K562 (cell line): ENCODE measurements around the gene FERMT1. TPM values are rescaled to one million over a fixed set of nuclear protein-coding genes. Genes with fewer than 3 reads are reported as not detected.

Experiments
- ATAC-seq: fragments of 200-7000 bp; cut with Tn5 transposase; 3 replicates; pipeline ENCODE4 v1.9.1; 2020; ENCODE audit warnings: moderate library complexity
- BruUV-seq: library from RNA; stranded (reverse); fragments of 400-500 nt; replicated peaks from 2 replicates; lab custom pipeline; 2021; lab: Mats Ljungman, UMichigan
- CTCF ChIA-PET: fragments of 300-600 bp; formaldehyde crosslinking; extraction: SDS; loops from one replicate; lab custom pipeline; 2021; ENCODE audit warnings: low intra/inter-chr PET ratio; lab: Yijun Ruan, JAX
- POLR2A ChIA-PET: fragments of 300-600, 350-650 bp; sonication (Branson Sonifier 250); formaldehyde crosslinking; extraction: SDS; loops from one replicate; lab custom pipeline; 2021; ENCODE audit warnings: antibody characterized with exemption, inconsistent platforms; lab: Yijun Ruan, JAX
- DNase-seq, 4 experiments: peaks; one replicate each; pipeline versions ENCODE4 v3.0.0 to v3.0.0-alpha.2; 2011 to 2018; ENCODE audit warnings: low spot score in 3 of 4, mixed read lengths in 3 of 4; ENCODE audit errors: extremely low read depth in 1 of 4
- FAIRE-seq: peaks from 2 replicates; lab custom pipeline; 2011; peaks lifted over from hg19 to GRCh38; lab: Jason Lieb, UNC
- H2AFZ ChIP-seq: 2 replicates; pipeline ENCODE4 v1.6.0; 2011; ENCODE audit warnings: low read depth, low read length, control low read depth, inconsistent platforms
- H3K27ac ChIP-seq: fragments of 200-600 bp; 3 replicates; pipeline ENCODE4 v1.8.0; 2011; ENCODE audit warnings: low read depth, mild to moderate bottlenecking, control low read depth, inconsistent platforms, low read length, moderate library complexity, mixed read lengths; ENCODE audit errors: extremely low read depth
- H3K27me3 ChIP-seq, 2 experiments: fragments of 300-600 bp in 1 of 2; 2 replicates in 1 of 2; 3 replicates in 1 of 2; pipeline versions ENCODE4 v1.6.0 to v1.8.0; 2011; ENCODE audit warnings: inconsistent platforms in 2 of 2, low read length in 2 of 2, mild to moderate bottlenecking in 1 of 2, mixed read lengths in 1 of 2, moderate library complexity in 1 of 2; ENCODE audit not compliant: control insufficient read depth in 2 of 2, insufficient read depth in 2 of 2
- H3K36me3 ChIP-seq: fragments of 300-600 bp; 3 replicates; pipeline ENCODE4 v1.8.0; 2011; ENCODE audit warnings: mild to moderate bottlenecking, low read length, inconsistent platforms; ENCODE audit not compliant: control insufficient read depth, insufficient read depth
- H3K4me1 ChIP-seq, 2 experiments: fragments of 200-600 bp in 1 of 2; replicated peaks in 1 of 2; 2 replicates in 1 of 2; 3 replicates in 1 of 2; pipeline versions ENCODE4 v1.5.1 to v1.8.0; 2011; ENCODE audit warnings: inconsistent platforms in 2 of 2, low read length in 2 of 2, mild to moderate bottlenecking in 1 of 2, mixed read lengths in 1 of 2, moderate library complexity in 1 of 2; ENCODE audit not compliant: control insufficient read depth in 2 of 2, insufficient read depth in 2 of 2
- H3K4me2 ChIP-seq: 2 replicates; pipeline ENCODE4 v1.6.1; 2011; ENCODE audit warnings: low read length, control low read depth, inconsistent platforms, mixed read lengths; ENCODE audit not compliant: insufficient read depth
- H3K4me3 ChIP-seq: fragments of 200-600 bp; sonication (generic), shearing (Covaris generic); 2 replicates; pipeline ENCODE4 v1.5.1; 2016; ENCODE audit warnings: control low read depth, inconsistent platforms
- H3K79me2 ChIP-seq: fragments of 200-600 bp; 3 replicates; pipeline ENCODE4 v1.8.0; 2011; ENCODE audit warnings: low read length, inconsistent platforms; ENCODE audit not compliant: control insufficient read depth, insufficient read depth
- H3K9ac ChIP-seq, 2 experiments: 2 replicates each; pipeline versions ENCODE4 v1.6.0 to v1.6.1; 2011; ENCODE audit warnings: low read depth in 2 of 2, low read length in 2 of 2, control low read depth in 1 of 2, inconsistent platforms in 1 of 2, mild to moderate bottlenecking in 1 of 2, mixed read lengths in 1 of 2; ENCODE audit not compliant: insufficient read depth in 1 of 2
- H3K9me1 ChIP-seq: one replicate; pipeline ENCODE4 v1.6.0; 2011; ENCODE audit warnings: inconsistent platforms, mild to moderate bottlenecking, low read length, moderate library complexity; ENCODE audit not compliant: control insufficient read depth, insufficient read depth
- H3K9me3 ChIP-seq: replicated peaks from 2 replicates; pipeline ENCODE4 v1.5.1; 2011; ENCODE audit warnings: low read depth, low read length, inconsistent platforms; ENCODE audit not compliant: control insufficient read depth, insufficient read depth
- H4K20me1 ChIP-seq: replicated peaks from 2 replicates; pipeline ENCODE4 v1.6.1; 2011; ENCODE audit warnings: low read length, inconsistent platforms, mixed read lengths; ENCODE audit not compliant: control insufficient read depth, insufficient read depth
- BRD9 ChIP-seq: fragments of 450-650 bp; IDR thresholded peaks from 2 replicates; pipeline ENCODE4 v1.6.1; 2018; ENCODE audit warnings: low read depth; ENCODE audit not compliant: partially characterized antibody
- CREB1 ChIP-seq, 2 experiments: sonication (generic) in 1 of 2; formaldehyde crosslinking in 1 of 2; IDR thresholded peaks; 2 replicates each; pipeline versions ENCODE4 v1.6.1 to v1.8.0; 2012 to 2022; ENCODE audit warnings: inconsistent platforms in 1 of 2, mild to moderate bottlenecking in 1 of 2, missing genetic modification reagents in 1 of 2, moderate library complexity in 1 of 2
- E2F6 ChIP-seq, 2 experiments: IDR thresholded peaks; 2 replicates each; pipeline ENCODE4 v1.6.1; 2011; ENCODE audit warnings: borderline replicate concordance in 1 of 2, control low read depth in 1 of 2, low read depth in 1 of 2, low read length in 1 of 2, mild to moderate bottlenecking in 1 of 2, mixed read lengths in 1 of 2, moderate library complexity in 1 of 2; ENCODE audit not compliant: insufficient read depth in 1 of 2, insufficient read length in 1 of 2, poor library complexity in 1 of 2, severe bottlenecking in 1 of 2; ENCODE audit errors: extremely low read depth in 1 of 2
- ETV5 ChIP-seq: sonication (generic); formaldehyde crosslinking; IDR thresholded peaks from 2 replicates; pipeline ENCODE4 v1.4.0; 2020; ENCODE audit warnings: low read depth, mild to moderate bottlenecking, missing genetic modification reagents
- MYBL2 ChIP-seq, 2 experiments: fragments of 450-650 bp in 1 of 2; sonication (generic) in 1 of 2; formaldehyde crosslinking in 1 of 2; IDR thresholded peaks; 2 replicates each; pipeline versions ENCODE4 v1.6.1 to v1.8.1; 2017 to 2022; ENCODE audit warnings: borderline replicate concordance in 1 of 2, inconsistent platforms in 1 of 2, low read depth in 1 of 2, mild to moderate bottlenecking in 1 of 2, missing genetic modification reagents in 1 of 2, moderate library complexity in 1 of 2
- NFXL1 ChIP-seq: fragments of 450-650 bp; formaldehyde crosslinking; IDR thresholded peaks from 2 replicates; pipeline ENCODE4 v1.4.0; 2021; ENCODE audit warnings: mild to moderate bottlenecking
- NUFIP1 ChIP-seq: fragments of 450-650 bp; IDR thresholded peaks from 2 replicates; pipeline ENCODE4 v1.6.1; 2018; ENCODE audit not compliant: partially characterized antibody
- PML ChIP-seq: IDR thresholded peaks from 2 replicates; pipeline ENCODE4 v1.6.1; 2012; ENCODE audit warnings: low read length, inconsistent platforms
- POU5F1 ChIP-seq: fragments of 150-350 bp; IDR thresholded peaks from 2 replicates; pipeline ENCODE4 v1.6.1; 2014; ENCODE audit warnings: borderline replicate concordance, low read length, low read depth, mild to moderate bottlenecking; ENCODE audit not compliant: partially characterized antibody
- SIX5 ChIP-seq, 2 experiments: IDR thresholded peaks; 2 replicates each; pipeline ENCODE4 v1.6.1; 2011; ENCODE audit warnings: low read length in 2 of 2, borderline replicate concordance in 1 of 2, low read depth in 1 of 2, mild to moderate bottlenecking in 1 of 2, moderate library complexity in 1 of 2; ENCODE audit not compliant: insufficient read depth in 1 of 2
- SREBF1 ChIP-seq: fragments of 150-350 bp; IDR thresholded peaks from 2 replicates; pipeline ENCODE4 v1.6.1; 2014; ENCODE audit warnings: antibody characterized with exemption, low read depth, low read length, borderline replicate concordance
- ZNF175 ChIP-seq: fragments of 200-800 bp; sonication (Bioruptor generic); IDR thresholded peaks from 2 replicates; pipeline ENCODE4 v1.6.1; 2016; ENCODE audit warnings: low read depth, mild to moderate bottlenecking, missing genetic modification characterization, missing compliant biosample characterization
- ZNF444 ChIP-seq: fragments of 250-450 bp; sonication (Bioruptor Pico); IDR thresholded peaks from 2 replicates; pipeline ENCODE4 v1.4.0; 2020; ENCODE audit warnings: mild to moderate bottlenecking, moderate library complexity
- WGBS: fragments of 100-300 bp; shearing (Covaris generic); methylation state at CpG from one replicate; pipeline ENCODE4 v1.1.6; 2016; ENCODE audit warnings: low coverage, mixed read lengths; ENCODE audit not compliant: insufficient coverage; ENCODE audit errors: missing lambda C conversion rate; 5-methylcytosine and 5-hydroxymethylcytosine counted together
- in situ Hi-C: fragments of 300-500 bp; cut with MboI; formaldehyde crosslinking; loops from 4 replicates; pipeline ENCODE4 v1.15.0; 2018; ENCODE audit warnings: inconsistent platforms, mixed read lengths
- intact Hi-C: fragments of 100-400 bp; cut with micrococcal nuclease; formaldehyde crosslinking; loops from 2 replicates; pipeline ENCODE4 v1.14.2; 2022
- polyA plus RNA-seq, 8 experiments: library from polyadenylated mRNA; depleted of rRNA in 4 of 8; stranded (reverse) in 5 of 8; unstranded in 3 of 8; fragments of >200 nt; fragmentation: Nextera tagmentation in 2 of 8; fragmentation: Illumina TruSeq in 1 of 8; extraction: Ambion mirVana in 2 of 8; extraction: Trizol in 1 of 8; gene quantifications; 2 replicates each; pipeline versions ENCODE4 v1.2.1 to v1.2.3, GENCODE V29; 2011 to 2014; ENCODE audit warnings: inconsistent platforms in 1 of 8, missing spikeins in 1 of 8
- total RNA-seq, 7 experiments: library from RNA; depleted of rRNA in 6 of 7; stranded (reverse); fragments of >200 nt in 6 of 7; fragmentation: Illumina TruSeq in 2 of 7; extraction: Trizol in 2 of 7; gene quantifications; 2 replicates each; pipeline versions ENCODE4 v1.2.1 to v1.2.3, GENCODE V29; 2011 to 2021; ENCODE audit warnings: low replicate concordance in 1 of 7
- TF ChIP-seq, protein P1 (sequence below): sonication (generic); IDR thresholded peaks from 2 replicates; pipeline ENCODE4 v1.6.1; 2016
- TF ChIP-seq, protein P2 (sequence below): fragments of 450-650 bp; formaldehyde crosslinking; IDR thresholded peaks from 2 replicates; pipeline ENCODE4 v1.4.0; 2022; ENCODE audit warnings: missing genetic modification characterization
- TF ChIP-seq, protein P3 (sequence below): sonication (generic); formaldehyde crosslinking; IDR thresholded peaks from 2 replicates; pipeline ENCODE4 v1.8.0; 2022; ENCODE audit warnings: missing genetic modification reagents, mild to moderate bottlenecking, moderate library complexity, borderline replicate concordance

FERMT1 gene
- total and polyA plus RNA-seq, 9 of the 15 experiments (the other 6 are each of a cell fraction or from before 2014, with no cell fraction given): 0.07 TPM; not detected in 8

DNA sequence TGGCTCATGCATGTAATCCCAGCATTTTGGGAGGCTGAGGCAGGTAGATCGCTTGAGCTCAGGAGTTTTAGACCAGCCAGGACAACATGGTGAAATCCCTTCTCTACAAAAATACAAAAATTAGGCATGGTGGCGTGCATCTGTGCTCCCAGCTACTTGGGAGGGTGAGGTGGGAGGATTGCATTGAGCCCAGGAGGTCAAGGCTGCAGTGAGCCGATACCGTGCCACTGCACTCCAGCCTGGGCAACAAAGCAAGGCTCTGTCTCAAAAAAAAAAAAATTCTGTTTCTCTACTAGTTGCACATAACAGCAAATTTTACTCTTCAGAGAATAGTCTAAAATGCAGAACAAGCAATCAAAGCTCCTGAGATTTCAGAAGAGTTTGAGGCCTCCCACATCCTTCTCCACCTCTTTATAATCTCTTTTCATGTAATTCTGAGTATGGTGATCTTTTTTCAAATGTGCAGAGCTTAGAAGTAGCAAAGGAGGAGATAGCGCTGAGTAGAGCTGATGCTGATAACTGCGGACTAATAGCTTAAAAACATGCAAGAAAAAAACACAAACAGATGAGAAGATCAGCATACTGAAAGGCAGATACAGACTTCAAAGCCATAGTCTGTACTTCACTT is 92.3 kb downstream of the FERMT1 start:
- Histone ChIP-seq H3K36me3 (peaks cover 53% of the 10 kb centered on the region), H2AFZ (no peak overlapping the region), H3K9me1 (no peaks in the 10 kb centered on the region), H3K4me2 (no peak overlapping the region), H3K79me2 (peaks cover 26% of the 10 kb centered on the region), H3K9ac (no peak overlapping the region), H3K27me3 (no peaks in the 10 kb centered on the region), H3K4me3 (no peak overlapping the region), H4K20me1 (no peaks in the 10 kb centered on the region), H3K4me1 (peaks cover 3 to 21% of the 10 kb centered on the region in 2 experiments; a peak in 4 of 5 replicates), H3K27ac (no peak overlapping the region), H3K9me3 (no peaks in the 10 kb centered on the region)
- ATAC-seq (no peak), FAIRE-seq (no peak), DNase-seq (no peak)
- in situ Hi-C loops: no loop called here
- BruUV-seq: no TSS peak
- ChIA-PET POLR2A (interaction anchor here (0.7 to 1.2 kb wide), 4 partner anchors 9 to 41 kb away, joined by 3 read pairs; no protein-coding TSS in a partner anchor), CTCF (no interaction called here)
- 71% methylated on average over 6 of the region's 6 CpGs for WGBS
- intact Hi-C loops: no loop called here
- TF ChIP-seq PML (no peak), ZNF175 (CRISPR knock-in tag) (no peak), ETV5 (CRISPR knock-in tag) (no peak), NUFIP1 (no peak), POU5F1 (no peak), SREBF1 (no peak), CREB1 (IDR thresholded peaks at IDR 0.05) (no peak), CREB1 (CRISPR knock-in tag; IDR thresholded peaks at IDR 0.05) (no peak), BRD9 (no peak), ZNF444 (CRISPR knock-in tag) (no peak), NFXL1 (CRISPR knock-in tag) (no peak), E2F6 (IDR thresholded peaks at IDR 0.05; ENCODE audit: borderline replicate concordance in 1 of 2, extremely low read depth in 1 of 2, insufficient read depth in 1 of 2, insufficient read length in 1 of 2, low read depth in 1 of 2, low read length in 1 of 2, poor library complexity in 1 of 2, severe bottlenecking in 1 of 2) (no peak), SIX5 (IDR thresholded peaks at IDR 0.05; ENCODE audit: borderline replicate concordance in 1 of 2, insufficient read depth in 1 of 2, low read depth in 1 of 2, low read length in 2 of 2) (no peak), MYBL2 (IDR thresholded peaks at IDR 0.05; ENCODE audit: low read depth) (no peak), MYBL2 (CRISPR knock-in tag; IDR thresholded peaks at IDR 0.05; ENCODE audit: borderline replicate concordance) (no peak)
- TF ChIP-seq, protein P1, sequence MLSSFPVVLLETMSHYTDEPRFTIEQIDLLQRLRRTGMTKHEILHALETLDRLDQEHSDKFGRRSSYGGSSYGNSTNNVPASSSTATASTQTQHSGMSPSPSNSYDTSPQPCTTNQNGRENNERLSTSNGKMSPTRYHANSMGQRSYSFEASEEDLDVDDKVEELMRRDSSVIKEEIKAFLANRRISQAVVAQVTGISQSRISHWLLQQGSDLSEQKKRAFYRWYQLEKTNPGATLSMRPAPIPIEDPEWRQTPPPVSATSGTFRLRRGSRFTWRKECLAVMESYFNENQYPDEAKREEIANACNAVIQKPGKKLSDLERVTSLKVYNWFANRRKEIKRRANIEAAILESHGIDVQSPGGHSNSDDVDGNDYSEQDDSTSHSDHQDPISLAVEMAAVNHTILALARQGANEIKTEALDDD: no peak
- TF ChIP-seq, protein P2, sequence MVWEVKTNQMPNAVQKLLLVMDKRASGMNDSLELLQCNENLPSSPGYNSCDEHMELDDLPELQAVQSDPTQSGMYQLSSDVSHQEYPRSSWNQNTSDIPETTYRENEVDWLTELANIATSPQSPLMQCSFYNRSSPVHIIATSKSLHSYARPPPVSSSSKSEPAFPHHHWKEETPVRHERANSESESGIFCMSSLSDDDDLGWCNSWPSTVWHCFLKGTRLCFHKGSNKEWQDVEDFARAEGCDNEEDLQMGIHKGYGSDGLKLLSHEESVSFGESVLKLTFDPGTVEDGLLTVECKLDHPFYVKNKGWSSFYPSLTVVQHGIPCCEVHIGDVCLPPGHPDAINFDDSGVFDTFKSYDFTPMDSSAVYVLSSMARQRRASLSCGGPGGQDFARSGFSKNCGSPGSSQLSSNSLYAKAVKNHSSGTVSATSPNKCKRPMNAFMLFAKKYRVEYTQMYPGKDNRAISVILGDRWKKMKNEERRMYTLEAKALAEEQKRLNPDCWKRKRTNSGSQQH (CRISPR knock-in tag): no peak
- TF ChIP-seq, protein P3, sequence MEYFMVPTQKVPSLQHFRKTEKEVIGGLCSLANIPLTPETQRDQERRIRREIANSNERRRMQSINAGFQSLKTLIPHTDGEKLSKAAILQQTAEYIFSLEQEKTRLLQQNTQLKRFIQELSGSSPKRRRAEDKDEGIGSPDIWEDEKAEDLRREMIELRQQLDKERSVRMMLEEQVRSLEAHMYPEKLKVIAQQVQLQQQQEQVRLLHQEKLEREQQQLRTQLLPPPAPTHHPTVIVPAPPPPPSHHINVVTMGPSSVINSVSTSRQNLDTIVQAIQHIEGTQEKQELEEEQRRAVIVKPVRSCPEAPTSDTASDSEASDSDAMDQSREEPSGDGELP (CRISPR knock-in tag): no peak
